ENCODE measurements around the gene RIPK4.

The RIPK4 gene

DNA sequence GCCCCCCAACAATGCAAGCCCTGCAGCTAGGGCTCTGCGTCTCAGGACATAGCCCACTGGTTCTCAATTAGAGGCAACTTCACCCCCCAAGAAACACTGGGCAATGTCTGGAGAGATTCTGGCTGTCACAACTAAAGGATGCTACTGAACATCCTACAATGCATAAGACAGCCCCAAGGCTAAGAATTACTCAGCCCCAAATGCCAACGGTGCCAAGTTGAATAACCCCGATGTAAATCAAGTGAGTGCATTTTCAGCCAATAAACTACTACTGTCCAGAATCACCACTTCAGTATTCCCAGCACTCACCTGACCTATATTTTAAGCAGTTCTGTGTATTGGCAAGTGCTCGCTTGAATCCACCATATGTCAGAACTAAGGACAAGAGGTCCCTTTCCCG, 6.9 kb downstream of the RIPK4 start:
- DNase-seq (ENCODE audit: insufficient read length, low spot score): no peak
- no peak for TF ChIP-seq POLR2A (IDR thresholded peaks at IDR 0.05; ENCODE audit: low read depth, low read length)
- no peak for FAIRE-seq

DNA sequence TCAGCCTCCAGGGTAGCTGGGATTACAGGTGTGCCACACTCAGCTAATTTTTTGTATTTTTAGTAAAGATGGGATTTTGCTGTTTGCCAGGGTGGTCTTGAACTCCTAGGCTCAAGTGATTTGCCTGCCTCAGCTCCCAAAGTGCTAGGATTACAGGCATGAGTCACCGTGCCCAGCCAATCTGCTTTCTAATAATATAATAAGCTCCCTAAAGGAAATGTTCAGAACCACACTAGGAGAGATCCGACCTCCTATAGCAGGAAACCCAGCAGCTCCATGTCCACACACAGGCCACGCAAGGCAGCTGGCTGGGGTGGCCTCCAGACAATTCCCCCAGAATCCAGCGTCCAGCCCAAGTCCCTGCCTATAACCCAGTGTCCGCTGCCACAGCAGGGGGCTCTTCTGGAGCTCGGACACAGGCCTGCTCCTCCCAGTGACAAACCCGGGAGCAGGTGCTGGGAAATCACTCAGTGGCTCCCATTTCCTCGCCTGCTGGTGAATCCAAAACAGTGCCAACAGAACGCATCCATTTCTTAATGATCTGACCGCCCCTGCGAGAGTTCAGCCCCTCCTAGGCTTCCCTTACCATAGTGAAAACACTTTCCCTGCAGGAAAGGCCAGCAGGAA, 7.5 kb downstream of the RIPK4 start:
- DNase-seq (ENCODE audit: insufficient read length, low spot score): no peak
- no peak for TF ChIP-seq POLR2A (IDR thresholded peaks at IDR 0.05; ENCODE audit: low read depth, low read length)
- no peak for FAIRE-seq

DNA sequence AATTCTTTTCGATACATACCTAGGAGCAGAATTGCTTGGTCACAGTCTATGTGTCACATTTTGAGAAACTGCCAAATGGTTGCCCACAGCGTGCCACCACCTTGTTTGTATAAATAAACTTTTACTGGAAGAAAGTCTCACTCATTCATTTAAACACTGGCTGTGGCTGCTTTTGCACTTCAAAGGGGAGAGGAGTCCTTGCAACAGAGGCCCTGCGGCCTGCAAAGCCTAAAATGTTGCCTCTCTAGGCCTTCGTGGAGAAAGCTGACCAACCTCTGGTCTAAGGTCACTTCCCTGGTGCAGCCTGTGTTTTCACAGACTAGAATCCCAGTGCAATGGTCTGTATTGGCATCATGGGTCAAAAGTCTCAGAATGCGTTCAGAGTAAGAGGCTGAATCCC, 8.3 kb downstream of the RIPK4 start:
- FAIRE-seq (no peak), DNase-seq (ENCODE audit: insufficient read length, low spot score) (peak; percentile 78)
- TF ChIP-seq POLR2A (IDR thresholded peaks at IDR 0.05; ENCODE audit: low read depth, low read length): no peak

DNA sequence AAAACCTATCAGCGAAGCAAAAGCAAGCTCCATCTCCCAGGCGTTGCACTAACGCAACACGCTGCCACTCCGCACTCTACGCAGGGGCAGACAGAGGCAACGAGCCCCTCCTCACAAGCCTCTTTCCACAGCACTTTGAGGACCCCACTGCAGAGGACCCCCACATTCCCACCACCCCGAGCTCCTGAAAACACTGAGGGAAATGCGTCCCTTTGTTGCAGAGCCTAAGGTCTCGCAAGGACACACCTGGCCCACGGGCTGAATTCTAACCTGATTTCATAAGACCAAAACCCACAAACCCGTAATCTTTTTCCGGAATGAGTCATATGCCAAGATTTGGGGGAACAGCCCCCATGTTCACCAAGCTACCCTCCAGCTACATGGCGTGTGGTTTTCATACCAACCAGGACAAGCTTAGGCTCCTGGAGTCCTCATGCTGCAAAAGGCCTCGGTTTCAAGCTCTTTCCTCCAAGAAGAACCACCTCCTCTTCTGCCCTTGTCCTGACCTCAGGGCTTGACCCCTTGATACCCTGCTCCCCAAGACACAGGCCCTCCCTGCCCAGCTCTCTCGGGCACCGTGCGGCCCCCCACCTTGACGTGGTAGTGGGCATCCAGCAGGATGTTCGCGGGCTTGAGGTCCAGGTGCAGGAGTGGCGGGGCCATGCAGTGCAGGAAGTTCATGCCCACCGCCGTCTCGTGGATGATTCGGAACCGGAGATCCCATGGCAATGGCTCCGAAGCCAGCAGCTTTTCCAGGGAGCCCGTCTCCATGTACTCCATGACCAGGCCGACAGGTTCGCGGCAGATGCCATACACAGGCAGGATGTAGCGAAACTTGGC, 10.7 kb downstream of the RIPK4 start:
- no peak for DNase-seq (ENCODE audit: insufficient read length, low spot score)
- TF ChIP-seq POLR2A (IDR thresholded peaks at IDR 0.05; ENCODE audit: low read depth, low read length): no peak
- FAIRE-seq: no peak

DNA sequence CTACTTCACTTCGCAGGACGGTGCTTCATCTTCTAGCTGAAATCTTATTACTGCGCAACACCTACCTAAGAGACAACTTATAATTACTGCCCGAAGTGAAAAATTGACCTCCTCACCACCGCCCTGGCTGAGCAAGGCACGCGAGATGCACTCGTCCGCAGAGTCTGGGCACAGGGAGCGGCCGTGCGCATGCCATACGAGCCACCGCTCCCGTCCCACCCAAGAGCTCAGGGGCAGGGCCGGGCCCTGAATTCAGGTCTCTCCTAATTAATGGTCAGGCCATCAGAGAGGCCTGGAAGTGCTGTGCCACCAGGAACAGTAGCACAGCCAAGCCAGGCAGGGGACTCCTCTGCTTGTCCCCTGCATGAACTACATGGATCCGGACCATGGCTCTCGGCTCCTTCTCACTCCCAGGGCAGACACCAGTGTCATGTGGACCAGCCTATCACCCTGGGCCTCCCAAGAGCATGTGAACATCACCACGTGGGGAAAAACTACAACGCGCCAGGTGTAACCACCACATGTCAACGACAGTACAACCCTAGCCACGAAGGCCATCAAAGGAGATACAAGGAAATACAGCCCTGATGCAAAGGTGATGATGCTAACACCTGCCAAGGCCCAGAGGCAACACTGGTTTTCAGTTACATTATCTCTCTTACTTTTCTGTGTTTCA, 11.5 kb downstream of the RIPK4 start:
- no peak for DNase-seq (ENCODE audit: insufficient read length, low spot score)
- TF ChIP-seq POLR2A (IDR thresholded peaks at IDR 0.05; ENCODE audit: low read depth, low read length): no peak
- FAIRE-seq: no peak

DNA sequence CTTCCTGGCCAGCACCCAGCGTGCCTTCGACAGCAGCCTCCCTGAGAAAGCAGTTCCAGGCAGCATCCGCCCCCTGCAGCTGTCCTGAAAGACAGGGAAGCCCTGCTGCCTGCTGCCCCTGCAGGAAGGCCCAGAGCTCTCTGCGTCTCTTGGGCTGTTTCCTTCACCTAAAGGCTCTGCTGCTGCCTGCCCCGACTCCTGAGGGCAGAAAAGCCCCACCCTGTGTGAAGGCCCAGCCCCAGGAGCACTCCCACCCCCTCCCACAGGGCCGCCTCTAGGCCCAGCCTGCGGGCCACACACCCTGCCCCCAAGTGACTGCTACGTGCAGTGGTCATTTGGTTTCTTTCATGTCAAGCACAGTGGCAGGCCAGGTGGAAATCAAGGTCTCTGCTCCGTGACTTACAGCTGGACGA, 12.4 kb downstream of the RIPK4 start:
- FAIRE-seq (no peak), DNase-seq (ENCODE audit: insufficient read length, low spot score) (no peak)
- TF ChIP-seq POLR2A (IDR thresholded peaks at IDR 0.05; ENCODE audit: low read depth, low read length): no peak

DNA sequence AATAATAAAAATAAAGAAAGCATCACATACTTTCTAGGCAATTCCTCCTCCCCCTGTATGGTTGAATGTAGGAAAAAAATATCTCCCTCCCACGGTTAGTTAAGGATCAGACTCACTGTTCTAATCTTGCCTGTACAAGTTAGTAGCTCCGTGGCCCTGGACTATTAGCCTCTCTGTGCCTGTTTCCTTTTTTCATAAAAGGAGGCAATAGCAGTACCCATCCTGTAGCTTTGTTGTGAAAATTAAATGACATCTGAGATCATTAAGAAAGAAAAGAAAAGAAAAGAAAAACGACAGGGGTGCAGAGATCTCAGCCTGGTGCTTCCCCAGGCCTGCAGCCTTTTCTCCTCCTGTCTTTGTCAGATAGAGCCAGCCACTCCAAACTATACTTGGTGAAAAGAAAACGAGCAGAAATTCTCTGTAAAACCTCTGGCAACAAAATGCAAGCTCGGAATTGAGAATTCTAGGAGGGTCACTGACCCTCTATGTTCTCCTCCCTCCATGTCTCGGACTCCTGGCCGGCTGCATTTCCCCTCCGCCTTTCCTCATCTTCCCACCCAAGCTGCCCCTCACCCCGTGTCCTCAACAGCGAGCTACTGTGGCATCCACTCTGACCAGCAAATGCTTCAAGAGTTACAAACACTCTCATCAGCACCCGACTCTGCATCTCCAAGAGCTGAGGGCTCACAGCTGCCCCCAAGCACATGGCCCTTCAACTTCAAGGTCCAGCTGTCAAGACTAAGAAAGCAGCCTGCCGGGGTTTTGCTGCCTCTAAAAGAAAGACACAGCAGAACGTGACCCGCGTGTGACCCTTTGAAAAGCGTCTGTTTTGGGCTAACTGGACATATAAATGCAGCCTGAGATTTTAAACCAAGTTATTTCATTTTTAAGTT, 13.6 kb downstream of the RIPK4 start:
- DNase-seq (ENCODE audit: insufficient read length, low spot score) (no peak), FAIRE-seq (no peak)
- TF ChIP-seq POLR2A (IDR thresholded peaks at IDR 0.05; ENCODE audit: low read depth, low read length): no peak

DNA sequence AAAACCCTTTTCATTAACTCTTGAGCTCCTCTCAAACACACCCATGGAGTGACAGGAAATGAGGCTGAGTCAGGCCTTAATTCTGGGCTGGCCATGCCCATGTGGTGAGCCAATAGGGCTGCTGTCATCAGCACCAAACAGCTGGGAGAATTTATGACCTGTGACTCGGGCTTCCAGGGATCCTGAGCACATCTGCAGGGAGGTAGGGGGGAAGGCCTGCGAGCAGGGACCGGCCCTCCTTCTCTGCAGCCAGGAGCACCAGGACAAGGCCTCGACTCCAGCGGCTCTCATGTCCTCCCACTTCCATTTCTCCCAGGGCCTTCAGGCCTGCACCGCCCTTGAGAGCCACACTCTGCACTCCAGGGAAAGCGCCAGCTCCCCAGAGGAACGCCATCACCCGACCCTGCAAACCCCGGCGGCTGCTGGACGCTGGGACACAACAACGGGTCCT, 14.6 kb downstream of the RIPK4 start:
- DNase-seq (ENCODE audit: insufficient read length, low spot score): peak; percentile 95
- peak; percentile 45 for FAIRE-seq
- no peak for TF ChIP-seq POLR2A (IDR thresholded peaks at IDR 0.05; ENCODE audit: low read depth, low read length)

DNA sequence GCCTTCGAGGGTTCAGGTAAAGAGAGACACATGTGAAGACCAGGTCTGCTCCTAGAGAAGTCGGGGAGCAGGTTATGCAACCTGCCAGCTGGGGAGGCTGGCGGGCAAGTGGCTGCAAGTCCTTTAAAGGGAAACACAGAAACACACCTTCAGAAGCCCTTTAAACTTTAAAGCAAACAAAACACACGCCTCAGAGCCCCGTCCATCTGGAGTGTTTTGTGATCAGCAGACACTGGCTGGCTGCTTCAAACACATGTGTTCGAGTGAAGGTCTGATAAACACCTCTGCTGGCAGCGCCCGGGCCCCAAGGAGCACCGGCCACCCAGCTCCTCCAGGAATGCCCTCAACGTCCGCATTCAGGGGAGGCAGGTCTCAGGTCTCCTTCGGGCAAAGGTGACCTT, 15.2 kb downstream of the RIPK4 start:
- DNase-seq (ENCODE audit: insufficient read length, low spot score) (no peak), FAIRE-seq (no peak)
- TF ChIP-seq POLR2A (IDR thresholded peaks at IDR 0.05; ENCODE audit: low read depth, low read length): no peak

DNA sequence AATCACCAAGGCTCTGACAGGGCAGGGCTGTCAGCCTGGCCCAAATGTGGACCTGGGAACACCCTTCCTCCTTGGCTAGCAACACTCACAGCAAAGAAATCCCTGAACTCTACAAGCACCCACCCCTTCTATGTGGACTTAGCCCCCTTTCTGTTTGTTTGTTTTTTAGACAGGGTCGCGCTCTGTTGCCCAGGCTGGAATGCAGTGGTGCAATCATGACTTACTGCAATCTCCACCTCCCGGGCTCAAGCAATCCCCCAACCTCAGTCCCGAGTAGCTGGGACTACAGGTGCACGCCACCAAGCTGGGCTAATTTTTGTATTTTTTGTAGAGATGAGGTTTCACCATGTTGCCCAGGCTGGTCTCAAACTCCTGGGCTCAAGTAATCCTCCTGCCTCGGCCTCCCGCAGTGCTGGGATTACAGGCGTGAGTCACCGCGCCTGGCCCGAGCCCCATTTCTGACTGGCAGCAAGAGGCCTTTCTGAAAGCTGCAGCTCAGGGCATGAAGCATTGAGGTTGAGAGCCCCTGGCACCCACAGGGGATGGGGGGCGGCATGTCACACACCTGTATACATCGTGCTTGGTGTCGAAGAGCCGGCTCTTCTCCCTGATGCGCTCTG, 16.2 kb downstream of the RIPK4 start:
- no peak for FAIRE-seq
- no peak for TF ChIP-seq POLR2A (IDR thresholded peaks at IDR 0.05; ENCODE audit: low read depth, low read length)
- DNase-seq (ENCODE audit: insufficient read length, low spot score): peak; percentile 76

DNA sequence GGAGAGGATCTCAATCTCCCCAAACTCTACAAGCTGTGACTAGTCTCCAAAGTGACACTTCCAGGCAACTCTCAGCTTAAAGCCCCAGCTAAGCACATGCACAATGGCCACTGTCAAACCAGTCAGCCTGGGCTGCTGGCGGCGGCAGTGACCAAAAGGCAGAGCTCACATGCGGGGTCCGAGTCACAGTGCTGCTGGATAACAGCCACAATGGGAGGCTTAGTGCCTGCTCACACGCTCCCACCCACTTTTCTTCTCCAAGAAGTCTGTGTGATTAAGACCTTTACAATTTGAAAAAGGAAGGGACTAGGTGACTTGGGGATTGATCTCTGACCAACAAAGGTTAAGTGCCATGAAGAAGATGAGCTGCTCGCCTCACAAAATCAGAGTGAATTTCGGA, 16.8 kb downstream of the RIPK4 start:
- FAIRE-seq (no peak), DNase-seq (ENCODE audit: insufficient read length, low spot score) (peak; percentile 67)
- TF ChIP-seq POLR2A (IDR thresholded peaks at IDR 0.05; ENCODE audit: low read depth, low read length): no peak

DNA sequence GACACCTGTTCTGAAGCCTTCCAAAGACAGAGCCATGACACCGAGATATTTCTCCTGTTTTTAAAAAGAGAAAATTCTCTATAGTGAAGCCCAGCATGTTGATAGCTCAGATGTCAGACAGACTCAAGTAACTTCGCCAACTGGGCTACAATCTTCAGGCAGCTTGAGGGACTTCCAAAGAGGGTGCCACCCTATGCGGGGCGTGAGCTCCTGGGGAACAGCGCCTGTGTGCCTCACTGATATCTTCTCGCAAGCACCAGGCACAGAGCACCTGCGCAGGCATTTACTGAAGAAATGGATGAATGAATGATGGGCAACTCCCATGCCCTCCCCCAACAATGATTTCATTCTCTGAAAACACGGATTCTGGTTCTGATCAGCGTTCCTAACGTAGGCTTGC, 17.6 kb downstream of the RIPK4 start:
- no peak for TF ChIP-seq POLR2A (IDR thresholded peaks at IDR 0.05; ENCODE audit: low read depth, low read length)
- no peak for FAIRE-seq
- no peak for DNase-seq (ENCODE audit: insufficient read length, low spot score)

All from H54 (cell line).